Medulla oblongata (tissue), 1 donor: ENCODE results near the gene KRT8.

ENCODE experiments used
- DNase-seq: peaks from one replicate; pipeline ENCODE4 v3.0.0-alpha.2; 2015; ENCODE audit errors: extremely low spot score

KRT8 gene

GRCh38 chr12:52847335-52848102 lies 57.4 kb downstream of the KRT8 start:
- DNase-seq, result no peak
